H9 (cell line): ENCODE measurements around the gene TPD52L1. TPM values are rescaled to one million over a fixed set of nuclear protein-coding genes. Genes with fewer than 3 reads are reported as not detected.

Experiments used
- DNase-seq: peaks from one replicate; pipeline ENCODE4 v3.0.0-alpha.2; 2017
- H2AFZ ChIP-seq: one replicate; pipeline ENCODE4 v1.6.1; 2013; ENCODE audit warnings: mild to moderate bottlenecking, low read length, control low read depth, moderate library complexity
- H2AK5ac ChIP-seq: 2 replicates; pipeline ENCODE4 v1.6.1; 2013; ENCODE audit warnings: low read length, control low read depth, mixed read lengths; ENCODE audit not compliant: insufficient read length
- H2BK120ac ChIP-seq: one replicate; pipeline ENCODE4 v1.6.1; 2013; ENCODE audit warnings: low read depth, mild to moderate bottlenecking, low read length, control low read depth, inconsistent platforms; ENCODE audit not compliant: poor library complexity, severe bottlenecking
- H2BK12ac ChIP-seq: 2 replicates; pipeline ENCODE4 v1.6.1; 2013; ENCODE audit warnings: low read length, control low read depth, mixed read lengths, low read depth; ENCODE audit not compliant: insufficient read length
- H2BK15ac ChIP-seq: 2 replicates; pipeline ENCODE4 v1.6.1; 2013; ENCODE audit warnings: low read depth, low read length, control low read depth
- H2BK20ac ChIP-seq: one replicate; pipeline ENCODE4 v1.6.1; 2013; ENCODE audit warnings: low read depth, mild to moderate bottlenecking, low read length, control low read depth, inconsistent platforms; ENCODE audit not compliant: poor library complexity, severe bottlenecking
- H2BK5ac ChIP-seq: 2 replicates; pipeline ENCODE4 v1.6.1; 2013; ENCODE audit warnings: low read length, control low read depth, mixed read lengths; ENCODE audit not compliant: insufficient read length
- H3K14ac ChIP-seq: 2 replicates; pipeline ENCODE4 v1.6.1; 2013; ENCODE audit warnings: low read length, control low read depth; ENCODE audit not compliant: insufficient read depth
- H3K18ac ChIP-seq: 2 replicates; pipeline ENCODE4 v1.6.1; 2013; ENCODE audit warnings: low read depth, mild to moderate bottlenecking, mixed read lengths, low read length, control low read depth; ENCODE audit not compliant: insufficient read length
- H3K23ac ChIP-seq: 2 replicates; pipeline ENCODE4 v1.6.1; 2013; ENCODE audit warnings: low read length, control low read depth, mixed read lengths, low read depth; ENCODE audit not compliant: insufficient read length
- H3K23me2 ChIP-seq: 2 replicates; pipeline ENCODE4 v1.6.1; 2013; ENCODE audit warnings: low read depth, mild to moderate bottlenecking, mixed read lengths, low read length, control low read depth; ENCODE audit not compliant: insufficient read length, poor library complexity, severe bottlenecking
- H3K27ac ChIP-seq: 2 replicates; pipeline ENCODE4 v1.5.1; 2013; ENCODE audit warnings: low read length, control low read depth, mixed read lengths, low read depth; ENCODE audit not compliant: insufficient read length
- H3K27me3 ChIP-seq: 2 replicates; pipeline ENCODE4 v1.6.1; 2013; ENCODE audit warnings: low read length, control low read depth, inconsistent platforms; ENCODE audit not compliant: insufficient read depth
- H3K4ac ChIP-seq: 2 replicates; pipeline ENCODE4 v1.6.1; 2013; ENCODE audit warnings: low read depth, mild to moderate bottlenecking, control low read depth, inconsistent platforms, low read length, moderate library complexity
- H3K4me1 ChIP-seq: 2 replicates; pipeline ENCODE4 v1.6.1; 2013; ENCODE audit warnings: low read length, control low read depth, inconsistent platforms; ENCODE audit not compliant: insufficient read depth
- H3K4me2 ChIP-seq: 2 replicates; pipeline ENCODE4 v1.6.1; 2013; ENCODE audit warnings: low read length, control low read depth, mixed read lengths; ENCODE audit not compliant: insufficient read length, insufficient read depth
- H3K56ac ChIP-seq: 2 replicates; pipeline ENCODE4 v1.6.1; 2013; ENCODE audit warnings: low read depth, mild to moderate bottlenecking, mixed read lengths, low read length, control low read depth; ENCODE audit not compliant: insufficient read length
- H3K79me1 ChIP-seq: 2 replicates; pipeline ENCODE4 v1.6.1; 2013; ENCODE audit warnings: low read depth, mild to moderate bottlenecking, moderate library complexity, low read length, control low read depth, inconsistent platforms; ENCODE audit not compliant: insufficient read depth, poor library complexity, severe bottlenecking
- H3K79me2 ChIP-seq: 2 replicates; pipeline ENCODE4 v1.6.1; 2013; ENCODE audit warnings: low read length, control low read depth, inconsistent platforms; ENCODE audit not compliant: insufficient read depth
- H3K9ac ChIP-seq: 2 replicates; pipeline ENCODE4 v1.6.1; 2013; ENCODE audit warnings: low read length, control low read depth, mixed read lengths; ENCODE audit not compliant: insufficient read length; ENCODE audit errors: extremely low read depth
- H3K9me3 ChIP-seq: one replicate; pipeline ENCODE4 v1.6.1; 2013; ENCODE audit warnings: low read depth, low read length, inconsistent platforms; ENCODE audit not compliant: control insufficient read depth
- H3T11ph ChIP-seq: one replicate; pipeline ENCODE4 v1.6.1; 2013; ENCODE audit warnings: mild to moderate bottlenecking, low read length, control low read depth, inconsistent platforms
- H4K20me1 ChIP-seq: one replicate; pipeline ENCODE4 v1.6.1; 2013; ENCODE audit not compliant: control insufficient read depth, insufficient read length, insufficient read depth
- H4K5ac ChIP-seq: 2 replicates; pipeline ENCODE4 v1.6.1; 2013; ENCODE audit warnings: low read depth, mild to moderate bottlenecking, mixed read lengths, low read length, control low read depth; ENCODE audit not compliant: insufficient read length
- H4K8ac ChIP-seq: replicated peaks from 2 replicates; pipeline ENCODE4 v1.6.1; 2013; ENCODE audit warnings: low read length, control low read depth, mixed read lengths, low read depth; ENCODE audit not compliant: insufficient read length
- H4K91ac ChIP-seq: 2 replicates; pipeline ENCODE4 v1.6.1; 2013; ENCODE audit warnings: low read depth, mild to moderate bottlenecking, moderate library complexity, mixed read lengths, low read length, control low read depth; ENCODE audit not compliant: insufficient read length
- H3K27ac Mint-ChIP-seq, 3 experiments: 2 replicates in 2 of 3; 3 replicates in 1 of 3; pipeline ENCODE4 v1.8.0; 2020 to 2021; ENCODE audit warnings: mixed read lengths in 3 of 3, mild to moderate bottlenecking in 1 of 3, moderate library complexity in 1 of 3
- H3K27me3 Mint-ChIP-seq: 2 replicates; pipeline ENCODE4 v1.8.0; 2021; ENCODE audit warnings: low read depth, mild to moderate bottlenecking, moderate library complexity, mixed read lengths
- H3K36me3 Mint-ChIP-seq, 3 experiments: 2 replicates in 2 of 3; 3 replicates in 1 of 3; pipeline ENCODE4 v1.8.0; 2020 to 2021; ENCODE audit warnings: low read depth in 3 of 3, mixed read lengths in 3 of 3; ENCODE audit not compliant: insufficient read depth in 1 of 3
- H3K4me1 Mint-ChIP-seq, 2 experiments: 2 replicates each; pipeline ENCODE4 v1.8.0; 2020; ENCODE audit warnings: mixed read lengths in 2 of 2
- H3K4me3 Mint-ChIP-seq, 2 experiments: 2 replicates in 1 of 2; 3 replicates in 1 of 2; pipeline ENCODE4 v1.8.0; 2020 to 2021; ENCODE audit warnings: mild to moderate bottlenecking in 2 of 2, mixed read lengths in 2 of 2, moderate library complexity in 1 of 2
- H3K9me3 Mint-ChIP-seq, 2 experiments: 2 replicates in 1 of 2; 3 replicates in 1 of 2; pipeline ENCODE4 v1.8.0; 2020; ENCODE audit warnings: mild to moderate bottlenecking in 2 of 2, mixed read lengths in 2 of 2, moderate library complexity in 1 of 2
- WGBS: extraction: QIAGEN DNeasy Blood & Tissue Kit; methylation state at CpG from one replicate; pipeline ENCODE4 v1.1.7; 2013; ENCODE audit warnings: missing lambda C conversion rate, low lambda C conversion rate, mixed read lengths; ENCODE audit not compliant: insufficient read length; ENCODE audit errors: extremely low coverage; 5-methylcytosine and 5-hydroxymethylcytosine counted together
- total RNA-seq: library from RNA; stranded (reverse); gene quantifications from 2 replicates; pipeline ENCODE4 v1.2.1, GENCODE V29; 2021
- TF ChIP-seq, protein P1 (sequence below): fragments of 200-600 bp; sonication (generic); conservative IDR thresholded peaks from 3 replicates; pipeline ENCODE4 v1.8.0; 2021; ENCODE audit warnings: antibody characterized with exemption, mild to moderate bottlenecking

The TPD52L1 gene
- total RNA-seq, 1 experiment from 2014 or later: 6.6 TPM

DNA sequence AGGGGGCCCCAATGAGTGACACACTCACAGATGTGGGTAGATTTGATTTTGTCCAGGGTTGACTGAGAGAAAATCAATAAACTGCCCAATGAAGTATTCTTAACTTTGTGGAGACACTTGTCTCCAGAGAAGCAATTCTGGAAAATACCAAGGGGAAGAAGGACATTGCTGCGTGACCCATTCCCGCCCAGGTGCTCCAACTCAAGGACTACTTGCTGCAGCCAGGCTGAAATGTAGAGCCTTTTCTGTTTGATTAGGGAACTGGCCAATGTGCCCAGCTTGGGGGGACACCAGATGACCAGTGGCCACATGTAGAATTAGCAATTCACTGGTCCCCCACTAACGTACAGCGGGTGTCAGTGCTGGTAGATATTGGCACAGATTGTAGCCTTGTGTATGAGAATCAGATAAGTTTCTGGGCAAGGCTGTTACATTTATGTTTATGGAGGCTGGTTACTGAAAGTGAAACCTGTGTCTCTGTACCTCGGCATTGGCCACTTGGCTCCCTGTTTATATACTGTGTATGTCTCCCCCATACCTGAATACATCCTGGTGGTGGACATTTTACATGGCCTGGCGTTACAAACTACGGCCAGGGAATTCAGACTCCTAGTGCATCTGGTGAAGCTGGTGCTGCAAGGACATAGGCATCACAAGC is 115.9 kb downstream of the TPD52L1 start:
- no peaks in the 10 kb centered on the region for H3K9me3 Mint-ChIP-seq
- H4K20me1 ChIP-seq: no peaks in the 10 kb centered on the region
- H3K27me3 ChIP-seq: no peaks in the 10 kb centered on the region
- H3T11ph ChIP-seq: no peak overlapping the region
- no peak overlapping the region for H3K4me2 ChIP-seq
- H3K4me1 Mint-ChIP-seq: no peaks in the 10 kb centered on the region
- H3K36me3 Mint-ChIP-seq: peaks cover 0 to 15% (median 9%) of the 10 kb centered on the region in 3 experiments; a peak in 4 of 7 replicates
- no peak overlapping the region for H2BK5ac ChIP-seq
- peak overlapping the region in 1 of 3 experiments; percentile 83; a peak in 1 of 7 replicates for H3K27ac Mint-ChIP-seq
- no peaks in the 10 kb centered on the region for H3K23me2 ChIP-seq
- no peak for DNase-seq
- H2AFZ ChIP-seq: no peak overlapping the region
- H3K79me2 ChIP-seq: no peaks in the 10 kb centered on the region
- no peak overlapping the region for H2BK20ac ChIP-seq
- no peak overlapping the region for H3K23ac ChIP-seq
- H2BK12ac ChIP-seq: no peak overlapping the region
- no peaks in the 10 kb centered on the region for H3K4me1 ChIP-seq
- H3K14ac ChIP-seq: no peak overlapping the region
- no peaks in the 10 kb centered on the region for H3K27me3 Mint-ChIP-seq
- H3K27ac ChIP-seq: no peak overlapping the region
- no peak overlapping the region for H2BK15ac ChIP-seq
- H2AK5ac ChIP-seq: no peak overlapping the region
- H4K8ac ChIP-seq: no peak overlapping the region
- no peak overlapping the region for H3K56ac ChIP-seq
- no peak overlapping the region for H4K91ac ChIP-seq
- H3K79me1 ChIP-seq: no peaks in the 10 kb centered on the region
- no peak overlapping the region for H3K4me3 Mint-ChIP-seq
- TF ChIP-seq, protein P1, sequence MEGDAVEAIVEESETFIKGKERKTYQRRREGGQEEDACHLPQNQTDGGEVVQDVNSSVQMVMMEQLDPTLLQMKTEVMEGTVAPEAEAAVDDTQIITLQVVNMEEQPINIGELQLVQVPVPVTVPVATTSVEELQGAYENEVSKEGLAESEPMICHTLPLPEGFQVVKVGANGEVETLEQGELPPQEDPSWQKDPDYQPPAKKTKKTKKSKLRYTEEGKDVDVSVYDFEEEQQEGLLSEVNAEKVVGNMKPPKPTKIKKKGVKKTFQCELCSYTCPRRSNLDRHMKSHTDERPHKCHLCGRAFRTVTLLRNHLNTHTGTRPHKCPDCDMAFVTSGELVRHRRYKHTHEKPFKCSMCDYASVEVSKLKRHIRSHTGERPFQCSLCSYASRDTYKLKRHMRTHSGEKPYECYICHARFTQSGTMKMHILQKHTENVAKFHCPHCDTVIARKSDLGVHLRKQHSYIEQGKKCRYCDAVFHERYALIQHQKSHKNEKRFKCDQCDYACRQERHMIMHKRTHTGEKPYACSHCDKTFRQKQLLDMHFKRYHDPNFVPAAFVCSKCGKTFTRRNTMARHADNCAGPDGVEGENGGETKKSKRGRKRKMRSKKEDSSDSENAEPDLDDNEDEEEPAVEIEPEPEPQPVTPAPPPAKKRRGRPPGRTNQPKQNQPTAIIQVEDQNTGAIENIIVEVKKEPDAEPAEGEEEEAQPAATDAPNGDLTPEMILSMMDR: no peak
- H2BK120ac ChIP-seq: no peak overlapping the region
- WGBS: no CpG with 5 or more reads among the region's 7 CpGs
- no peak overlapping the region for H3K4ac ChIP-seq
- no peak overlapping the region for H3K9ac ChIP-seq
- H3K18ac ChIP-seq: no peak overlapping the region
- no peaks in the 10 kb centered on the region for H3K9me3 ChIP-seq
- no peak overlapping the region for H4K5ac ChIP-seq
